ENCODE measurements around the gene APOA4.

Gene APOA4

GRCh38 chr11:116865696-116866095, 42.6 kb upstream of the APOA4 start:
- DNase-seq (ENCODE audit: low spot score), result no peak
- TF ChIP-seq CTCF (IDR thresholded peaks at IDR 0.05; ENCODE audit: extremely low read depth, missing control alignments), result no peak

- TF ChIP-seq CTCF (IDR thresholded peaks at IDR 0.05; ENCODE audit: extremely low read depth, missing control alignments), result no peak
- DNase-seq (ENCODE audit: low spot score), result no peak
Measured at GRCh38 chr11:116864531-116864930, 41.4 kb upstream of the APOA4 start.

- DNase-seq (ENCODE audit: low spot score), result no peak
- no peak for TF ChIP-seq CTCF (IDR thresholded peaks at IDR 0.05; ENCODE audit: extremely low read depth, missing control alignments)
Measured at GRCh38 chr11:116862951-116863350, 39.8 kb upstream of the APOA4 start.

- TF ChIP-seq CTCF (IDR thresholded peaks at IDR 0.05; ENCODE audit: extremely low read depth, missing control alignments), result no peak
- no peak for DNase-seq (ENCODE audit: low spot score)
Measured at GRCh38 chr11:116862185-116862584, 39.1 kb upstream of the APOA4 start.

- TF ChIP-seq CTCF (IDR thresholded peaks at IDR 0.05; ENCODE audit: extremely low read depth, missing control alignments), result no peak
- no peak for DNase-seq (ENCODE audit: low spot score)
Measured at GRCh38 chr11:116861539-116861938, 38.4 kb upstream of the APOA4 start.

- no peak for TF ChIP-seq CTCF (IDR thresholded peaks at IDR 0.05; ENCODE audit: extremely low read depth, missing control alignments)
- no peak for DNase-seq (ENCODE audit: low spot score)
Measured at GRCh38 chr11:116860303-116860702, 37.2 kb upstream of the APOA4 start.

GRCh38 chr11:116859175-116859574, 36.1 kb upstream of the APOA4 start:
- DNase-seq (ENCODE audit: low spot score), result no peak
- TF ChIP-seq CTCF (IDR thresholded peaks at IDR 0.05; ENCODE audit: extremely low read depth, missing control alignments), result no peak

Data from GM20000 (cell line).